Epidermal melanocyte (primary cell): Measurements from ENCODE around the gene ERCC6L2.

Experiments
- DNase-seq: peaks from one replicate; pipeline ENCODE4 v3.0.0; 2011; ENCODE audit warnings: low spot score; ENCODE audit not compliant: insufficient read length

Gene ERCC6L2, protein sequence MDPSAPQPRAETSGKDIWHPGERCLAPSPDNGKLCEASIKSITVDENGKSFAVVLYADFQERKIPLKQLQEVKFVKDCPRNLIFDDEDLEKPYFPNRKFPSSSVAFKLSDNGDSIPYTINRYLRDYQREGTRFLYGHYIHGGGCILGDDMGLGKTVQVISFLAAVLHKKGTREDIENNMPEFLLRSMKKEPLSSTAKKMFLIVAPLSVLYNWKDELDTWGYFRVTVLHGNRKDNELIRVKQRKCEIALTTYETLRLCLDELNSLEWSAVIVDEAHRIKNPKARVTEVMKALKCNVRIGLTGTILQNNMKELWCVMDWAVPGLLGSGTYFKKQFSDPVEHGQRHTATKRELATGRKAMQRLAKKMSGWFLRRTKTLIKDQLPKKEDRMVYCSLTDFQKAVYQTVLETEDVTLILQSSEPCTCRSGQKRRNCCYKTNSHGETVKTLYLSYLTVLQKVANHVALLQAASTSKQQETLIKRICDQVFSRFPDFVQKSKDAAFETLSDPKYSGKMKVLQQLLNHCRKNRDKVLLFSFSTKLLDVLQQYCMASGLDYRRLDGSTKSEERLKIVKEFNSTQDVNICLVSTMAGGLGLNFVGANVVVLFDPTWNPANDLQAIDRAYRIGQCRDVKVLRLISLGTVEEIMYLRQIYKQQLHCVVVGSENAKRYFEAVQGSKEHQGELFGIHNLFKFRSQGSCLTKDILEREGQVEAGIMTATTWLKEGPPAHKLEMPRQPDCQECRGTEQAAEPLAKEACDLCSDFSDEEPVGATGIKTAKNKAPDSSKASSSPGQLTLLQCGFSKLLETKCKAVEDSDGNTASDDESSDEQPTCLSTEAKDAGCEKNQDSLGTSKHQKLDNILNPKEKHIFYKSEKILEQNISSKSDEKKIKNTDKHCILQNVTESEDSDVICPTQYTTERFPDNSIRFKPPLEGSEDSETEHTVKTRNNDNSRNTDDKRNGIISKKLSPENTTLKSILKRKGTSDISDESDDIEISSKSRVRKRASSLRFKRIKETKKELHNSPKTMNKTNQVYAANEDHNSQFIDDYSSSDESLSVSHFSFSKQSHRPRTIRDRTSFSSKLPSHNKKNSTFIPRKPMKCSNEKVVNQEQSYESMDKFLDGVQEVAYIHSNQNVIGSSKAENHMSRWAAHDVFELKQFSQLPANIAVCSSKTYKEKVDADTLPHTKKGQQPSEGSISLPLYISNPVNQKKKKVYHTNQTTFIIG (N-terminal part only)

GRCh38 chr9:95875305-95876137 lies at the start of gene ERCC6L2:
Gene ERCC6L2, plus strand, starts transcription at chr9:95875691. Its CDS starts 348 bp downstream, at chr9:95876039.
- DNase-seq, result peak; percentile 86

DNA sequence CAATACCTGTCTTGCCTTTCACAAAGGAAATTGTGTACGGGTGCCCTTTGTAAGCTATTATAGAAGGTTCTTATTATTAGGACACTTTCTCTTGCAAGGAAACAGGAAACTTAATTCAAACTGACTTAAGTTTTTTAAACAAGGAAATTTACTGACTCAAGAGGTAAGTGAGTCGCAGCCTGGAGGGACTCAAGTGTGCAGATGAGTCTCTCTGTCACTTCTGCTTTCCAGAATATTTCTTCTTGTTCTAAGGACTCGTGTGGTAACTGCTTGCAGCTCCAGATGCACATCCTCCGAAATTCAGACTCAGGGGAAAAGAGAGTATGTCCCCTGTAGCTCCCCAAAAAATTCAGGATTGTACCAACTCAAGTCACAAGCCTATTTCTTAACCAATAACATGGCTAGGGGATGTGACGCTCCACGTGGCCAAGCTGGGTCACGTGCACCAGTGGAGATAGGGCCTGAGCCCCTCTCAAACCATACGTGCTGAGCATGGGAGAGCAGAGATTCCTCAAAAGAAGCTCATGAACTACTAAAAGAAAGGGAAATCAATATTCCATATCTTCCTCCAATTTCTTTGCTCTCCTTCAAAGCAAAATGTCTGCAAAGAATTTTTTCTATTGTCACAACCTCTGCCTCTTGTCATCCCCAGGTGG lies 49.2 kb upstream of the ERCC6L2 start:
- DNase-seq, result no peak

GRCh38 chr9:95830768-95831167 lies 44.7 kb upstream of the ERCC6L2 start:
- no peak for DNase-seq

DNA sequence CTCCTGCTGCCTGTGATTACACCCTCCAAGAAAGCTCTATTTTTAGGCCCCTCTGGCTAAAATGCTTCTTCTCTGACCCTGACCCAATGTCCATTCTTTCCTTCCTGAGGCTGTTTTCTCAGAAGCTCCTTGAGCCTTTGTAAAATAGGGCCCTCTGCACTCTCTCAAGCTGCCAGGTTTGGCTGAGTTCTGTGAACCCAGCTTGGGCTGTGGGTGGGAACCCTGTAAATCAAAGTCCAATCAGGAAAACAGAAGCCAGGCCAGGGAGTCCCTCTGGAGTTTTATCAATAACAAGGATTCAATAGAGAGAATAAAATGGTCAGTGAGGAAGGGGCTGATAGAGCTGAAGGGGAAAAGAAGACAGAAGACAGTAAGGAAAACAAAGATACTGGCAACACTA lies 43.7 kb upstream of the ERCC6L2 start:
- DNase-seq, result no peak

- no peak for DNase-seq
Measured at GRCh38 chr9:95833546-95834178, 41.8 kb upstream of the ERCC6L2 start.

DNA sequence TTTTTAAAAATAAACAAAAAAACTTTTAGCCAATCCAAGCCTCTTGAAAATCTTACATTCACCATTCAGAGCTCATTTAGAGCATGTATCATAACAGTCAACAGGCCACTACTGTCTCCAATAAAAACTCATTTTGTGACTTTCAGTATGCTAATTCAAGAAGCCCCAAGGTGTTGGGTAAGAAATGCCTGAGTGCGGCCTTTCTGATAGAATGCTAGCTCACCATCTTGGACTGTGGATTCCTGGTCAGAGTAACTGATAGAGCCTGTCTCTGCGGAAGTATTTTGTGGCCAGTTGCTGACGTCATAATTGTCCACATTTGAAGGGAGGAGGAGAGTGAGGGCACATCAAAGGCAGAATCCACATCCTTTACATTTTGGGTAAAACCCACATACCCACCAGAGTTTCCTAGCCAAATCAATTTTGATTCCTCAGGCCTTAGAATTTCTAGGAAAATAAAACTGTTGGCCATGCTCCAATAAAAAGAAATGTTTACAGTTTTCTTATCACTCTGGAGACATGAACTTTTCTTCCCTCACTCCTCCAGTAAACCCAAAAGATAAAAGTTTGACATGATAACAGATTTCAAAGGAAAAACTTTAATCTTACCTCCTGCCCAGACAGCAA lies 41.1 kb upstream of the ERCC6L2 start:
- DNase-seq, result no peak

- DNase-seq, result no peak
Measured at GRCh38 chr9:95835393-95835792, 40.1 kb upstream of the ERCC6L2 start.

DNA sequence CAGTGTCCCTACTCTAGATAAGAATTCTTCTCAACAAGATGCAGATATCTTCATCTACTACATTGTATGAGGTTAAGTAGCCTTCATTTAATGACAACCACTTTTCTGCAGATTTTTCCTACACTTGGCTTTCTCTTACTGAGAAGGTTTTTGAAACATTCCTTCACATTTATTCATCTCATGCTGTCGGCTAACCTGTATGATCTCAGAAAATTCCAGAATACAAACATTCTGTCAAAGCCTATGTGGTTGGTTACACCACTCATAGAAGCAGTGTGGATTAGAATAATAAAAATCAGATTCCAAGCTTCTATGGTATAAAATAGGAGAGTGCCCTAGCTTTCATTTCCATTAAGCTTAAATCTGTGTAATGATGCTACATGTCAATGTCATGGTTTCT lies 39.4 kb upstream of the ERCC6L2 start:
- DNase-seq, result no peak

- no peak for DNase-seq
Measured at GRCh38 chr9:95839012-95839411, 36.5 kb upstream of the ERCC6L2 start.

DNA sequence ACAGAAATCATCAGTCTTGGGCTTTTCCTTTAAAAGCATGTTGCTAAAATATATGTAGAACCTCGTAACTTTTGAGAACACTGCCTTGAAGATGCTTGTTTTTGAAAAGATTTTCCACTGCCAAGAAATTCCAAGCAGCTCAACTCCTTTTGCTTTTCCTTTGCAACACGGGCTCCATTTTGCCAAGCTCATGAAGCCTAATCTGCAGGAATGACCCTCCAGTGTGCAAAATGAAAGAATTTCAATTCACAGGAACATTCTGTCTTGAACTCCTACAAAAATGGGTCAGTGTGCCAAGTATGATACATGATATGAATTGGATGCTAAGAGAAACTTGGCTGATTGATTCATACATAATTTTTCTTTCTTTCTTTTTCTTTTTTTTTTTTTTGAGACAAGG lies 35.4 kb upstream of the ERCC6L2 start:
- no peak for DNase-seq

GRCh38 chr9:95841377-95841776 lies 34.1 kb upstream of the ERCC6L2 start:
- no peak for DNase-seq

GRCh38 chr9:95845751-95846150 lies 29.7 kb upstream of the ERCC6L2 start:
- no peak for DNase-seq

GRCh38 chr9:95848764-95849163 lies 26.7 kb upstream of the ERCC6L2 start:
- no peak for DNase-seq

DNA sequence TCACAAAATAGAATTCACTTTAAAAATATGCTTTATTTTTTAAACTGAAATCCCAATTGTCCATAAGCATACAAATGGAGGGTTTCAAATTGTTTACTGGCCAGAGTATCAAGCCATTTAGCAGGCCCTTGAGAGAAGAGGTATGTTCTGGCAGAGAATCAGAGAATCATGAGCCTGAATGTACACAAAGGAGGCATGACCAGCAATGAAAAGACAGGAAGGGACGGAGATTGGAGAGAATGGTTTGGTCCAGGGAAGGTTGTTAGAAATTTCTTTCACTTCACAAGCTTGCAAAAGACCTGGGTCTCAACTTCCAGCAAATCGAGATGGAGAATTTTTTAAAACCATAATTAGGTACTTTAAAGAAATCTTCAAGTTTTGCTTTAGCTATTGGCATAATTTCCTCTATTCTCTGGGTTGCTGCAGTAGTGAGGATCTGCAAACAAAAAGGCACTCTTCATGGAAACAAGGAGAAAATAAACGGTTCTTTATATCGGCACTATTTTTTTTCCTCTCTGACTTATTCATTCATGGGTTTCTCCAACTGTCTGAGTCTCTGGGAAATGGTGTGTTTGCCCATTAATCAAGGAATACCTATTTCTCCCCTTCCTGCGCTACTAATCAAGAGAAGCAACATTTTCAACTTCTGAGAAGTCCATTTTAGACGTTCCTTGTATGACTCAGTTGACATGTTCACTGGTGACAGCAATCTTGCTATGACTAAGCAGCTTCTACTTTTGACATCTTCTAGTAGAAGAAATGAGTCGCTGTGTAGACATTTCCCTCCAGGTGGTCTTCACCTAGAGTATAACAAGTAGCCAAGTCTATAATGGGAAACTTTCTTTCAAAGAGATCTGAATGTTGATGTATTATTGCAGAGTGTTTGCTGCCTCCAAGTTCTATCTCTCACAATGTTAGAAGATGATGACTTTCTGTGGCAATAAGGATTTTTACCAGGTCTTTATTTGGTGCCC lies 23.1 kb upstream of the ERCC6L2 start:
- DNase-seq, result peak; percentile 26

- no peak for DNase-seq
Measured at GRCh38 chr9:95854386-95855020, 21.0 kb upstream of the ERCC6L2 start.

- DNase-seq, result no peak
Measured at GRCh38 chr9:95855961-95856360, 19.5 kb upstream of the ERCC6L2 start.

- no peak for DNase-seq
Measured at GRCh38 chr9:95857124-95857523, 18.4 kb upstream of the ERCC6L2 start.

- no peak for DNase-seq
Measured at GRCh38 chr9:95857896-95858295, 17.6 kb upstream of the ERCC6L2 start.
